Measurements from ENCODE around the gene OR5K1.

OR5K1 gene

DNA sequence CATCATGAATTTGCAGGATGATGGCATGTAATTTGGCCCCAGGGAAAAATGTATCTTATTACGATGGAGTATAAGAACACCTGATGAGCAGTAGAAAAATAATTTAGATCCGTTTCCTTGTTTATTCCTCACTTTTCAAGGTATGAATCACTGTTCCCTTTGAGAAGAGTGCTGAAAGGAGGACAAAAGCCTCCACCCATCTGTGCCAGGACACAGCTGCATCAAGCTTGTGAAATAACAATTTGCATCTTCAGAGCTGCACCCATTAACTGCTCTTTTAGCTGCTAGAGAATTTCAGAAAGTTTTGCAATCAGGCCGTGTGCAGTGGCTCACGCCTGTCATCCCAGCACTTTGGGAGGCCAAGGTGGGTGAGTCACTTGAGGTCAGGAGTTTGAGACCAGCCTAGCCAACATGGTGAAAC, 50.1 kb downstream of the OR5K1 start:
- DNase-seq (ENCODE audit: low read depth), result peak; percentile 71
- no peak overlapping the region for H3K4me3 ChIP-seq (ENCODE audit: low read depth, low read length)

DNA sequence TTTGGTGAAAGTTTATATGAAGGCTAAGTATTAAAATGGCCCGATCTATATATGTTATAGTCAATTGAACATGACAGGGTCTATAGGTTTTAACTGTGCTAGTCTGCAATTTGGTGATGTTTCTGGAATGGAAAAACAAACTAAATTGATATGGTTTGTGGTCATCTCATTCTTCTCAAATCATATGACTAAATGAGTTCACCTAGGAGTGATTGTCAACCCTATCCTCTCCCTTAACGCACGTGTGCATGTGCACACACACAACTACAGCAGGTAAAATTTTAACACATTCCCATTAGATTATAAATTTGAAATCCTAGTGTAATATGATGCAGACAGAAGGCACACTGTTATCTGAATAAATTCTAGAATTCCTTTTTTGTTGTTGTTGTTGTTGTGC, 50.7 kb downstream of the OR5K1 start:
- no peak overlapping the region for H3K4me3 ChIP-seq (ENCODE audit: low read depth, low read length)
- no peak for DNase-seq (ENCODE audit: low read depth)

DNA sequence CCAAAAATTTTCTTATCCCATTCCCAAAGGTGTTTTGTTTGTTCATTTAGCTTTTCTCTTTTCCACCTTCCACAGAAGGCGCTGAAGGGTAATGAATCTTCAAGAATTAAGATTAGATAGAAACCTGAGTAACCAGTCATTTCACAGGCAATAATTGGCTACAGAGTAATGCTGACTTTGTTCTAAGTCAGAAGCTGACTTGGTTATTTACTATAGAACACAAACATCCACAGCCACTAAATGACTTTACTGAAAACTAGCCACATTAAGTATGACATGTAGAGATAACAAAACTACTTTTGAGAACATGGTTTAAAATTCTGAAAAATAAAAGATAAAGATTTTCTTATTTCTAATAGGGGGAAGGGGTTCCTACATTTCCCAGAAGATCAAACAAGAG, 51.9 kb downstream of the OR5K1 start:
- no peak overlapping the region for H3K4me3 ChIP-seq (ENCODE audit: low read depth, low read length)
- DNase-seq (ENCODE audit: low read depth), result no peak

DNA sequence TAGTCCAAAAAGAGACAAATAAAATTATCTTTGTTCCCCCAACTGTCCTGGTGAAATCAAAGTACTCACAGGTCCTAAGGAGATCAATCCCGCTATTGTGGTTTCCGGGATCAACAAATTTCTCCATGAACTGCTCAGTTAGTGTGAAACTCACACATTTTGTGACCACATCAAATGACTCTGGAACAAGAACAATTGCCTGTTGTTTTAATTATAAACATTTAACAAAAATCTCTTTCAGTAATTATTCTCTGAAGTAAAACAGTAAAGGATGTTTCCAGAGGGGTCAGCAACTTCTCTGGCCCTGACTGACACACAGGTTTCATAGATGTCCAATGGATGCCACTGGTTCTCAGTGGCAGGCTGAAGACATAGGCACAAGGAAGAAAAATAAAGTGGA, 55.8 kb downstream of the OR5K1 start:
- no peak for DNase-seq (ENCODE audit: low read depth)

DNA sequence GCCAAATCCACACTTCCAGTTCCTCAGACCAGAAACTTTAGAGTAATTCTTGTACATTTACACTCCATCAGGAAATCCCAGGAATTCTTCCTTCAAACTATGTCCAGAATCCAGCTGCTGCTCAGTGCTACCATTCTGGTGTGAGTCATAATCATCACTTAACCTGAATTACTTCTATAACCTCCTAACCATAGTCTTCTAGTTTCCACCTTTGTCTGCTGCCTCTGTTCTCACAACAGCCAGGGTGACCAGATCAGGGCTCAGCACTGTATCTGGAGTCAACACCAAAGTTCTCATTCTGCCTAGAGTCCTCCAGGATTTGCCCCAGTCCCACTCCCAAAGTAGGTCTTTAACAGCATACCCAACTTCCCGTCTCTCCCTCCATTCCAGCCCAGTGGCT, 56.4 kb downstream of the OR5K1 start:
- DNase-seq (ENCODE audit: low read depth), result no peak

More for the DNA sequence above, 55.8 kb downstream of the OR5K1 start:
- H3K4me3 ChIP-seq (ENCODE audit: low read depth, low read length), result no peak overlapping the region

DNA sequence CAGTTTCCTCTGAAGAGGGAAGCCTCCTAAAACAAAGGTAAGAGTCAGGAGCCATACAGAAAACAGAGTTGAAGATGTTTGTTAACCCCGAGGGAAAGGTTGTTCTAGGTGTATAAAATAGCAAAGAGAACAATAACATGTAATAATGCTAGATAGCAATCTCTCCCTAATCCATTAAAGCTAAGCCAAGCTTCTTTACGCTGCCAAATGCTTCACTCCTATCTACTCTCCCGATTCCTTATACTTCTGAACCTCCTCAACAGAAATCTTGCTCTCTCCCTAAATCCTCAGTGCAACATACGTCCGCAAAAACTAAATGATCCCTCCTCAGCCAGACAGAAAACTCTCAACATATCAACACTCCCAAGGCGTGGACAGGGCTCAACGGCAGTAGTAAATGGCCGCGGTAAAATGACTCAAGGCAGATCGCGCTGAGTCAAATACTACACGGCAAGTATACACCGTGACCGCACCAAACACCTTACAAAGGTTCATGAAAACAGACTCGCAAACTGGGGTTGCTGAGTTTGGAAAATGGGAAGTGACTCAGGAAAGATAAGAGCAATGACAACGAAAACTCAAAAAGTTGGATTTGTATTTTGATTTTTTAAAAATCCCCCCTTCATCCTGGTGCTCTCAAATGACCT, 59.0 kb downstream of the OR5K1 start:
- DNase-seq (ENCODE audit: low read depth), result peak; percentile 24

More for the DNA sequence above, 56.4 kb downstream of the OR5K1 start:
- no peak overlapping the region for H3K4me3 ChIP-seq (ENCODE audit: low read depth, low read length)

More for the DNA sequence above, 59.0 kb downstream of the OR5K1 start:
- peak overlapping the region; percentile 84 for H3K4me3 ChIP-seq (ENCODE audit: low read depth, low read length)

All from skeletal muscle cell (primary cell).